WERI-Rb-1 (cell line): ENCODE data around the gene DENND2A.

Experiments used
- DNase-seq: peaks from one replicate; pipeline ENCODE4 v3.0.0-alpha.2; 2020
- H3K27ac ChIP-seq: fragments of 250-450 bp; sonication (Bioruptor Pico); 2 replicates; pipeline ENCODE4 v1.5.1; 2020; ENCODE audit warnings: mild to moderate bottlenecking, moderate library complexity
- H3K27me3 ChIP-seq: fragments of 250-450 bp; sonication (Bioruptor Pico); 2 replicates; pipeline ENCODE4 v1.5.1; 2021; ENCODE audit warnings: mild to moderate bottlenecking, low read depth, moderate library complexity; ENCODE audit not compliant: insufficient read depth, severe bottlenecking
- H3K36me3 ChIP-seq: fragments of 250-450 bp; sonication (Bioruptor Pico); 2 replicates; pipeline ENCODE4 v1.5.1; 2020; ENCODE audit warnings: mild to moderate bottlenecking, moderate library complexity
- H3K4me3 ChIP-seq: 2 replicates; pipeline ENCODE4 v1.5.1; 2011; ENCODE audit warnings: low read depth, mild to moderate bottlenecking, control low read depth, low read length
- H3K9me3 ChIP-seq: fragments of 250-450 bp; sonication (Bioruptor Pico); 2 replicates; pipeline ENCODE4 v1.5.1; 2021; ENCODE audit warnings: mild to moderate bottlenecking, moderate library complexity; ENCODE audit not compliant: severe bottlenecking
- CTCF ChIP-seq: IDR thresholded peaks from 2 replicates; pipeline ENCODE4 v1.5.1; 2011; ENCODE audit warnings: low read depth, mild to moderate bottlenecking, control low read depth, inconsistent platforms, low read length

Gene DENND2A

GRCh38 chr7:140587243-140587642 lies 53.4 kb downstream of the DENND2A start:
- Histone ChIP-seq H3K27ac (no peak overlapping the region), H3K27me3 (no peaks in the 10 kb centered on the region), H3K4me3 (no peak overlapping the region), H3K9me3 (no peaks in the 10 kb centered on the region), H3K36me3 (peaks cover 50% of the 10 kb centered on the region)
- no peak for DNase-seq
- no peak for TF ChIP-seq CTCF

- no peak for TF ChIP-seq CTCF
- no peak for DNase-seq
- H3K27me3 ChIP-seq, result no peaks in the 10 kb centered on the region
These were observed 54.1 kb downstream of the DENND2A start for GRCh38 chr7:140586516-140586915.

GRCh38 chr7:140585333-140585732 lies 55.3 kb downstream of the DENND2A start:
- DNase-seq, result no peak
- Histone ChIP-seq H3K9me3 (no peaks in the 10 kb centered on the region), H3K36me3 (peaks cover 61% of the 10 kb centered on the region), H3K27ac (no peak overlapping the region), H3K27me3 (no peaks in the 10 kb centered on the region), H3K4me3 (no peak overlapping the region)
- no peak for TF ChIP-seq CTCF

More at GRCh38 chr7:140586516-140586915, 54.1 kb downstream of the DENND2A start:
- Histone ChIP-seq H3K27ac (no peak overlapping the region), H3K4me3 (no peak overlapping the region), H3K36me3 (peaks cover 55% of the 10 kb centered on the region), H3K9me3 (no peaks in the 10 kb centered on the region)

GRCh38 chr7:140584195-140584851 lies 56.3 kb downstream of the DENND2A start:
- DNase-seq, result no peak
- Histone ChIP-seq H3K4me3 (no peak overlapping the region), H3K27ac (no peak overlapping the region), H3K36me3 (peaks cover 67% of the 10 kb centered on the region), H3K9me3 (no peaks in the 10 kb centered on the region), H3K27me3 (no peaks in the 10 kb centered on the region)
- TF ChIP-seq CTCF, result no peak

GRCh38 chr7:140581411-140581810 lies 59.2 kb downstream of the DENND2A start:
- H3K27me3 ChIP-seq, result no peaks in the 10 kb centered on the region
- TF ChIP-seq CTCF, result no peak
- no peak for DNase-seq
- H3K4me3 ChIP-seq, result no peak overlapping the region
- peaks cover 64% of the 10 kb centered on the region for H3K36me3 ChIP-seq
- no peak overlapping the region for H3K27ac ChIP-seq
- H3K9me3 ChIP-seq, result no peaks in the 10 kb centered on the region

GRCh38 chr7:140577651-140578050 lies 63.0 kb downstream of the DENND2A start:
- H3K27me3 ChIP-seq, result no peaks in the 10 kb centered on the region
- no peaks in the 10 kb centered on the region for H3K9me3 ChIP-seq
- peaks cover 56% of the 10 kb centered on the region for H3K36me3 ChIP-seq
- no peak overlapping the region for H3K27ac ChIP-seq
- DNase-seq, result no peak
- no peak overlapping the region for H3K4me3 ChIP-seq
- TF ChIP-seq CTCF, result no peak
